Psoas muscle (tissue), 8 donors: ENCODE data around the gene AADACL4. TPM values are rescaled to one million over a fixed set of nuclear protein-coding genes. Genes with fewer than 3 reads are reported as not detected.

Experiments used
- ATAC-seq, 4 donors: fragments of 200-7000 bp; cut with Tn5 transposase; one replicate each; pipeline ENCODE4 v1.9.1; 2020; ENCODE audit warnings: moderate library complexity in 3 of 4, mild to moderate bottlenecking in 2 of 4
- DNase-seq, 2 donors: peaks; one replicate each; pipeline ENCODE4 v3.0.0-alpha.2; 2020
- H3K27ac ChIP-seq: fragments of 200-600 bp; one replicate; pipeline ENCODE4 v1.8.0; 2022
- H3K27me3 ChIP-seq, 3 donors: fragments of 200-600 bp in 1 of 3; one replicate each; pipeline versions ENCODE4 v1.6.1 to v1.8.0; 2013 to 2022; ENCODE audit warnings: low read length in 2 of 3, mild to moderate bottlenecking in 2 of 3, moderate library complexity in 1 of 3; ENCODE audit not compliant: insufficient read depth in 3 of 3
- H3K36me3 ChIP-seq, 2 donors: fragments of 200-600 bp in 1 of 2; one replicate each; pipeline versions ENCODE4 v1.6.1 to v1.8.0; 2013 to 2022; ENCODE audit warnings: low read depth in 1 of 2, mild to moderate bottlenecking in 1 of 2, moderate library complexity in 1 of 2; ENCODE audit not compliant: insufficient read depth in 1 of 2
- H3K4me1 ChIP-seq: fragments of 200-600 bp; one replicate; pipeline ENCODE4 v1.8.0; 2022
- H3K4me3 ChIP-seq: fragments of 200-600 bp; one replicate; pipeline ENCODE4 v1.8.0; 2022; ENCODE audit warnings: mild to moderate bottlenecking
- H3K9me3 ChIP-seq: fragments of 200-600 bp; one replicate; pipeline ENCODE4 v1.8.0; 2022
- CTCF ChIP-seq: fragments of 200-600 bp; IDR thresholded peaks from one replicate; pipeline ENCODE4 v1.8.0; 2022; ENCODE audit warnings: antibody characterized with exemption
- WGBS, 3 donors: extraction: QIAGEN DNeasy Blood & Tissue Kit; methylation state at CpG; one replicate each; pipeline versions ENCODE4 v1.1.6 to v1.1.7; 2013; 5-methylcytosine and 5-hydroxymethylcytosine counted together
- intact Hi-C, 2 donors: fragments of 100-400 bp; cut with DNase I; formaldehyde crosslinking; loops; one replicate each; pipeline versions ENCODE4 v1.11.0 to v1.14.2; 2022
- polyA plus RNA-seq, 3 donors: library from polyadenylated mRNA; stranded (reverse); fragments of 200-250 nt; gene quantifications; one replicate each; pipeline ENCODE4 v1.2.3, GENCODE V29; 2013
- total RNA-seq, 4 donors: library from RNA; stranded (reverse); fragmentation: NEBNext Ultra II Directional in 2 of 4; extraction: Animal tissue kit (Norgen Biotek cat#: 25700) in 2 of 4; gene quantifications; one replicate each; pipeline versions ENCODE4 v1.2.1 to v1.2.4, GENCODE V29; 2021 to 2023
- donor health status: healthy with polysubstance abuse.
- donor health status: DM: no; HTN: no; CAD: no; lungs with moderate emphysema.
- donor health status: Bipolar disorder and iron deficiency.
- donor health status: healthy.
- donor health status: DM: yes; HTN: yes; CAD: no.
- donor health status: DM: no; HTN: no; CAD: no.
- donor health status: DM: no; HTN: no; CAD: no.
- donor health status: DM: yes; HTN: yes; CAD: no.

AADACL4 gene
- total and polyA plus RNA-seq, 7 donors: not detected

DNA sequence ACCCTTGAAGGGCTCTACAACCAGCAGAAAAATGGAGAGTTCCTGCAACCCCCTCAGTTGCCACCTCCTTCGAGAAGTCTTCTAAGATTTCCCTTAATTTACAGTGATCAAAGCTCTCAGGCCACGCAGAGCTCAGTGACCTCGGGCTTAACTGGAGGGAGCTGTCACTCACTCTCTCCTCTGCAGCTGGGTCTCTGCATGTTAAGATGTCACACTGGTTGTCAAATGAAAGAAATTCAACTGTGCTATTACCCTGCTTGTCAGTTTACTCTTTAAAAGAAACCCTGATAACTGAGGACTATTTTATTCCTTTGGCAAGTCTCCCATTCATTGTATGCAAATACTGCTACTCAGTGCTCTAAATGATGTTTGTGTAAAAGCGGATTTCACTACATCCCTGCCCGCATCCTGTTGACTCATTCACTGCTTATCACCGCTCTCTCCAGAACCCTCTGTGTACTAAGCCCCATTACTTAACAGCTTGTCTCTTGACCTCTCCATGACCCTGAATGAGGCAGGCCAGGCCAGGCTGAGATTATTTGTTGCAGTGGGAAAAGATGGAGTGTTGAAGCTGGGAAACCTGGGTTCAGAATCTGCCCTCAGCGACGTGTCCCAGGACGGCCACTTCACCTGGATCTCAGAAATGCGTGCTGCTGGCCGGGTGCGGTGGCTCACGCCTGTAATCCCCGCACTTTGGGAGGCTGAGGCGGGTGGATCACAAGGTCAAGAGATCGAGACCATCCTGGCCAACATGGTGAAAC lies 39.6 kb upstream of the AADACL4 start:
- intact Hi-C loops: no loop called here

DNA sequence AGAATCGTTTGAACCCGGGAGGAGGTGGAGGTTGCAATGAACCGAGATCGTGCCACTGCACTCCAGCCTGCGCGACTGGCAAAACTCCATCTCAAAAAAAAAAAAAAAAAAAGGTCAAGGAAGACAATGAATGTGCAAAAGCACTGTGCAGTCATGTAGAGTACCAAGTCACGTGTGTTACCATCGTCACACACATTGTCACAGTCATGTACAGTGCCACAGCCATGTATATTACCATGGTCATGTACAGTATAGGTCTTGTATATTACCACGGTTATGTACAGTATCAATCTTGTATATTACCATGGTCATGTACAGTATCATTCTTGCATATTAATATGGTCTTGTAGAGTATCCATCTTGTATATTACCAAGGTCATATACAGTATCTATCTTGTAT lies 38.9 kb upstream of the AADACL4 start:
- no peak overlapping the region for H3K27ac ChIP-seq
- no peaks in the 10 kb centered on the region for H3K9me3 ChIP-seq
- intact Hi-C loops: no loop called here
- H3K4me1 ChIP-seq: peaks cover 56% of the 10 kb centered on the region
- no peaks in the 10 kb centered on the region for H3K27me3 ChIP-seq
- no peak for TF ChIP-seq CTCF
- H3K36me3 ChIP-seq: peaks cover 0 to 12% of the 10 kb centered on the region in 2 donors
- ATAC-seq: no peak
- H3K4me3 ChIP-seq: no peak overlapping the region
- no peak for DNase-seq
- 66 to 92% (median 88%) methylated on average over 9 of the region's 9 CpGs for WGBS, 3 donors

More for the DNA sequence above, 39.6 kb upstream of the AADACL4 start:
- H3K9me3 ChIP-seq: no peaks in the 10 kb centered on the region
- H3K4me1 ChIP-seq: peaks cover 61% of the 10 kb centered on the region
- peak overlapping the region; percentile 71 for H3K27ac ChIP-seq
- peak; percentile 46 to 57 (median 50) for ATAC-seq
- DNase-seq: no peak
- H3K36me3 ChIP-seq: peaks cover 0 to 9% of the 10 kb centered on the region in 2 donors
- H3K27me3 ChIP-seq: no peaks in the 10 kb centered on the region
- WGBS, 3 donors: 70 to 74% (median 71%) methylated on average over 16 of the region's 16 CpGs
- no peak for TF ChIP-seq CTCF
- H3K4me3 ChIP-seq: no peak overlapping the region

DNA sequence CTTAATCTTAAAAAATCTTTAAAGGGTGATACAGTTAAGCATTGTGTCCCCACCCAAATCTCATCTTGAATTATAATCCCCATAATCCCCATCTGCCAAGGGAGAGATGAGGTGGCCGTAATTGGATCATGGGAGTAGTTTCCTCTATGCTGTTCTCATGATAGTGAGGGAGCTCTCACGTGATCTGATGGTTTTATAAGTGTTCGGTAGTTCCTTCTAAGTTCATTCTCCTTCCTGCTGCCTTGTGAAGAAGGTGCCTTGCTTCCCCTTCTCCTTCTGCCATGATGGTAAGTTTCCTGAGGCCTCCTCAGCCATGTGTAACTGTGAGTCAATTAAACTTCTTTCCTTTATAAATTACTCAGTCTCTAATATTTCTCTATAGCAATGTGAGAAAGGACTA lies 36.6 kb upstream of the AADACL4 start:
- no peaks in the 10 kb centered on the region for H3K9me3 ChIP-seq
- H3K4me3 ChIP-seq: no peak overlapping the region
- WGBS, 3 donors: 67 to 82% (median 78%) methylated on average over 3 of the region's 3 CpGs
- intact Hi-C loops: no loop called here
- no peak for DNase-seq
- no peak for ATAC-seq
- H3K27me3 ChIP-seq: no peaks in the 10 kb centered on the region
- peaks cover 34% of the 10 kb centered on the region for H3K4me1 ChIP-seq
- H3K27ac ChIP-seq: no peak overlapping the region
- no peak for TF ChIP-seq CTCF
- H3K36me3 ChIP-seq: peaks cover 0 to 32% of the 10 kb centered on the region in 2 donors

DNA sequence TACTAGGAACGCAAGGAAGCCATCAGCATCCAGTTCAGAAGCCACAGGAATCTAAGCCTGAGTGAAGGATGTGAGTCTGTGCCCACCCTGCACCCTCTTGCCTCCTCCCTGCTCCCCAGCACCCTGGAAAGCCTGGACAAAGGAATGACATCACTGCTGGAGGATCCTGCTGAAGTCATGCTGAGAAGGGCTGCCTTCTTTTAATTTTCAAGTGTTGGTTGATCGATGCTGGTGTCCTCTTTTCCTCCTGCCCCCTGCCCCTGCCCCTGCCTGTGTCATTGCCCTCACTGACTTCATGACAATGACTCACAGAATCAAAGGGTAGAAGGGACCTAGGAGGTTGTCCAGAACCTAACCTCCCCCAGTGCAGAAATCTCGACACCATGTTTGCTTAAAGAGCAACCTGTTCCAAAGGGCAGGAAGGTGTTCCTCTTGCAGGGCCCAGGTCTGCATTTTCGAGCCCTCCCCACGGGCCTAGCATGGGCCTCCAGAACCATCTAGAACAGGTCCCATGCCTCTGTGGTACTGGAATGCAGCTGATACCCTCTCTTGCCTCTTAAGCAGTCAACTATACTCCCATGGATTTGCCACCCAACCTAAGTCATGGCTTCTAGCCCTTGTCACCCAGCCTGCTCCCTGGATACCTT lies 35.5 kb upstream of the AADACL4 start:
- ATAC-seq (no peak), DNase-seq (peak in 1 of 2 donors; percentile 6)
- intact Hi-C loops: no loop called here
- Histone ChIP-seq H3K36me3 (peaks cover 0 to 41% of the 10 kb centered on the region in 2 donors), H3K4me3 (no peak overlapping the region), H3K4me1 (peaks cover 27% of the 10 kb centered on the region), H3K9me3 (no peaks in the 10 kb centered on the region), H3K27me3 (no peaks in the 10 kb centered on the region), H3K27ac (peak overlapping the region; percentile 30)
- no peak for TF ChIP-seq CTCF
- WGBS, 3 donors: 85 to 89% (median 87%) methylated on average over 5 of the region's 5 CpGs
